Muscle layer of colon (tissue), 2 donors: Measurements from ENCODE around the gene GRID1.
A peak's percentile ranks its signal among the peaks of the same experiment; 100 is the strongest.

ENCODE experiments used
- H3K27ac ChIP-seq: one replicate; pipeline ENCODE4 v1.7.0; 2013; ENCODE audit warnings: low read depth, mild to moderate bottlenecking, low read length, moderate library complexity
- H3K27me3 ChIP-seq, 2 donors: one replicate each; pipeline ENCODE4 v1.7.0; 2013; ENCODE audit warnings: low read length in 2 of 2, mild to moderate bottlenecking in 2 of 2; ENCODE audit not compliant: insufficient read depth in 2 of 2, control insufficient read depth in 1 of 2
- H3K36me3 ChIP-seq: one replicate; pipeline ENCODE4 v1.7.0; 2013; ENCODE audit warnings: mild to moderate bottlenecking, low read length; ENCODE audit not compliant: insufficient read depth
- H3K4me1 ChIP-seq: one replicate; pipeline ENCODE4 v1.7.0; 2013; ENCODE audit warnings: mild to moderate bottlenecking, low read length; ENCODE audit not compliant: insufficient read depth
- H3K4me3 ChIP-seq, 2 donors: one replicate each; pipeline ENCODE4 v1.7.0; 2013; ENCODE audit warnings: low read length in 2 of 2, low read depth in 1 of 2, mild to moderate bottlenecking in 1 of 2, moderate library complexity in 1 of 2
- H3K9ac ChIP-seq: one replicate; pipeline ENCODE4 v1.7.0; 2013; ENCODE audit warnings: low read length
- H3K9me3 ChIP-seq: one replicate; pipeline ENCODE4 v1.7.0; 2013; ENCODE audit warnings: mild to moderate bottlenecking, low read length
- donor health status: abdominal sarcoma.
- donor health status: Adenocarcinoma of cecum.

Gene GRID1

DNA sequence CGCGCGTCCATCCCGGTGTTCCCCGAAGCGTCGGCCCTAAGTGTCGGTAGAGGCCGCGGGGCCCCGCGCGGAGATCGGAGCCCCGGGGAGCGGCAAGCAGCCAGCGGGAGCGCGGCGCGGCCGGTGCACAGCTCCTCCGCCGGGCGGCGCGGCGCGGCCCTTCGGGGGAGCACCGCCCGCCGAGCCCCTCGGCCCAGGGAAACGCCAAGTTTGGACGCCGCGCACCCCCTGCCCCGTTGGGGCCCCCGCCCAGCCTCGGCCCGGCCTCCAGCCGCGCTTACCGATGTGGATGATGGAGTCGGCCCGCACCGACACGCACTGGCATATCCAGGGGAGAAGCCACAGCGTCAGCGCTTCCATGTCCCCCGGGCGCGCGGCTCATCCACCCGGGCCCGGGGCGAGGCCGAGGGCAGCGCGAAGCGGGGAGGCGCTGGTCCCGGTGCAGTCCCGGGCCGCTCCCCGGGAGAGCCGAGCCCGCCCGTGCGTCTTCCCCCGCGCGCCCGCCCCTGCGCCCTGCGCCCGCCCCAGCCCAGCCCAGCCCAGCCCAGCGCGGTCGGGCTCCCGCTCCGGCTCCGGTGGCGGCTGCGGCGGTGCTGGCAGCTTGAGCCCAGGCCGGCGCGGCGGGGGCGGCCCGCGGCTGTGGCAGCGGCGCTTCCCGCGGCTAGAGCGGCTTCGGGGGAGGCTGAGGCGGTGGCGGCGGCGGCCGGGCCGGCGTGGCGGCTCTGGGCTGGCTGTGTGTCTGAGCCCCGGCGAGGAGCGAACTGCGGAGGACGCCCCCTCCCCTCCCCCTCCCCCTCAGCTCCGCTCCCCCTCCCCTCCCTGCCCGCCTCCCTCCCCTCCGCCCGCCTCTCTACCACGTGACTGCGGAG lies at the start of gene GRID1:
Gene GRID1, minus strand, starts transcription at position 763 of the 869 bp plus-strand sequence.
- H3K9ac ChIP-seq, result no peak within 1 kb of the TSS
- peak within 1 kb of the TSS; percentile 35 to 61 for H3K4me3 ChIP-seq
- peaks cover 16% of the 10 kb centered on the region for H3K4me1 ChIP-seq
- peaks cover 25 to 67% of the 10 kb centered on the region in 2 donors for H3K27me3 ChIP-seq
- H3K36me3 ChIP-seq, result no peaks in the 10 kb centered on the region
- no peaks in the 10 kb centered on the region for H3K9me3 ChIP-seq
- no peak within 1 kb of the TSS for H3K27ac ChIP-seq

DNA sequence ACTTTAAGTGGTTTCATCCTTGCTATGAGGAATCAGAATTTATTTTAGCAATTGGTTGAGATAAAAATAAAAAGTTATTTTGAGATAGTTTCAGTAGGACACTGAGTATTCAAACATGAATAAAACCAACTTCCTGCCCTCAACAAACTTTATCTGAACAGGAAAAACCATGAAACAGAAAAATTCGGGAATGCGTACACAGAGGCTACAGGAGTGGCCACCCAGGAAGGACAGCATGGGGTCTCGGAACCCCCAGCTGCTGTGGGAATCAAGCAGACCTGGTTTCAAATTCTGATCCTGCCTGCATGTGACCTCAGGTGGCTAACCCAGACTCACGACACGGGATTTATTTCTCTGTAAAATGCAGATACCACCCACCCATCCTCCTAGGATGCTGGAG lies 49.0 kb upstream of the GRID1 start:
- Histone ChIP-seq H3K36me3 (no peaks in the 10 kb centered on the region), H3K9me3 (no peaks in the 10 kb centered on the region), H3K27me3 (no peaks in the 10 kb centered on the region), H3K9ac (no peak overlapping the region), H3K4me3 (no peak overlapping the region), H3K27ac (no peak overlapping the region), H3K4me1 (peaks cover 29% of the 10 kb centered on the region)

DNA sequence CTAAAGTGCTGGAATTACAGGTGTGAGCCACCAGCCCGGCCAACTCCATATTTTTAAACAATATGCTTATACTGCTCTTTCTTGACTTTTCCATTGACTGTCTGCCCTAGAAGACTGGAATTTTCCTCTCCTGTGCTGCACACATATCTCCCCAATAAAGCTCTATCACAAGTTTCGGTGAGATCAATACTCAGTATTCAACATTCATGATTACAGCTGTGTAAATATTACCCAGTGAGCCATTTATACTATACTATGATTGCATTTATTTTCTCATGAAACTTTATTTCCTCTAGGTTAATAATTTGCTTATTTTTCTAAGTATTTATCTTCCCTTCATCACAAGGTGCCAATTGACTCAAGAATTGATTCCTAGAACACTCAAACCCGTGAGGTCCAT lies 48.5 kb upstream of the GRID1 start:
- peaks cover 29% of the 10 kb centered on the region for H3K4me1 ChIP-seq
- H3K9ac ChIP-seq, result no peak overlapping the region
- no peaks in the 10 kb centered on the region for H3K27me3 ChIP-seq
- H3K27ac ChIP-seq, result no peak overlapping the region
- no peak overlapping the region for H3K4me3 ChIP-seq
- no peaks in the 10 kb centered on the region for H3K9me3 ChIP-seq
- no peaks in the 10 kb centered on the region for H3K36me3 ChIP-seq

DNA sequence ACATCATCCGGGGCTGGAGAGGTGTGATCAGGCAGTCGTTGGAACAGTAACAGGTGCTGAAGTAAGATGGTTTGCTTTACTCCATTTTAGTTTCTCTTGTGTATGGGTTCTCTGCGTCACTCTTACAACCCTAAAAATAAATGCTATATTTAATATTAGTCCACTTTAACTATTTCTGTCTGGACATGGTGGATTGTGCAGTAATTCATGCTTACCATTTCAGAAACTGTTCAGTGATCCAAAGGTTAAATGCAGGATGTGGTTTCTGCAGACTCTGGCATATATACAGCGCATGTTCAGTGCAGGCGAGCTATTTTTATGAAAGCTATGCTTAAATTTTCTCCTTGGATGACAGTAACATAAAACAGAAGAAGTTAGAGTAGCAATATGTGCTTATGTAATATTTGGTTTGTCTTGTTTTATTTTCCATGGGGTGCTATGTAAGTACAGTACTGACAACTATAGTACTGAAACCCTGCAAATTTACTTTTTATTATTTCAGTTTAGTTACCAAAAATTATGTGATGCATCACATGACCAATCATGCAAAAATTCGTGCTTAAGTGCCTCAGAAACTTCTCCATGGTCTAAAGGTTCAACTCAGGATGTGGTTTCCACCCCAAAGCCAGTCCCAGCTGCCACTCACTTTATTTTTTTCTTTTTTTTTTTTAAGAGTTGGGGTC lies 46.6 kb upstream of the GRID1 start:
- no peak overlapping the region for H3K9ac ChIP-seq
- peak overlapping the region; percentile 39 for H3K27ac ChIP-seq
- no peaks in the 10 kb centered on the region for H3K36me3 ChIP-seq
- no peaks in the 10 kb centered on the region for H3K9me3 ChIP-seq
- no peaks in the 10 kb centered on the region for H3K27me3 ChIP-seq
- peaks cover 29% of the 10 kb centered on the region for H3K4me1 ChIP-seq
- no peak overlapping the region for H3K4me3 ChIP-seq

DNA sequence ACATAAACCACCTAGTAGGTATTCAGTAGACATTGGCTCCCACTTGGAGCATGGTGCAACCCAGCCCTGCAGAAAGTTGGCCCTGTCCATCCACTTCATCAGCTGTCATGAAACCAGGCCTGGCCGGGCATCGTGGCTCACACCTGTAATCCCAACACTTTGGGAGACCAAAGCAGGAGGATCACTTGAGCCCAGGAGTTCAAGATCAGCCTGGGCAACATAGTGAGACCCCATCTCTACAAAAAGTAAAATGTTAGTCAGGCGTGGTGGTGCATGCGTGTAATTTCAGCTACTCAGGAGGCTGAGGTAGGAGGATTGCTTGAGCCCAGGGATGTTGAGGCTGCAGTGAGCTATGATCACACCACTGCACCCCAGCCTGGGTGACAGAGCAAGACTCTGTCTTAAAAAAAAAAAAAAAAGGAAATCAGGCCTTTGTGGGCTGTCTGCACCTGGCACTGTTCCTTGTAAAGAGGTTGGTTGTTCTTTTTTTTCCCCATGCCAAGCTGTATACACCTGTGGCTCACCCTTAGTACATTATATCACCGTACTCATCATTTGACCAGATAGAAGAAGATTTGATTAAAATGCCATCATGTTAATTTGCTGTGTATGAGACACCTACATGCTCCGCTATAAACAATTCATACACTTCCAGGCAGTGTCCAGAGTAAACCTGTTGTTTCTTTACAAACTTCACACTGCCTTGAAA lies 45.4 kb upstream of the GRID1 start:
- no peak overlapping the region for H3K9ac ChIP-seq
- H3K36me3 ChIP-seq, result no peaks in the 10 kb centered on the region
- H3K27ac ChIP-seq, result no peak overlapping the region
- H3K9me3 ChIP-seq, result no peaks in the 10 kb centered on the region
- H3K27me3 ChIP-seq, result no peaks in the 10 kb centered on the region
- H3K4me1 ChIP-seq, result peaks cover 29% of the 10 kb centered on the region
- H3K4me3 ChIP-seq, result no peak overlapping the region

DNA sequence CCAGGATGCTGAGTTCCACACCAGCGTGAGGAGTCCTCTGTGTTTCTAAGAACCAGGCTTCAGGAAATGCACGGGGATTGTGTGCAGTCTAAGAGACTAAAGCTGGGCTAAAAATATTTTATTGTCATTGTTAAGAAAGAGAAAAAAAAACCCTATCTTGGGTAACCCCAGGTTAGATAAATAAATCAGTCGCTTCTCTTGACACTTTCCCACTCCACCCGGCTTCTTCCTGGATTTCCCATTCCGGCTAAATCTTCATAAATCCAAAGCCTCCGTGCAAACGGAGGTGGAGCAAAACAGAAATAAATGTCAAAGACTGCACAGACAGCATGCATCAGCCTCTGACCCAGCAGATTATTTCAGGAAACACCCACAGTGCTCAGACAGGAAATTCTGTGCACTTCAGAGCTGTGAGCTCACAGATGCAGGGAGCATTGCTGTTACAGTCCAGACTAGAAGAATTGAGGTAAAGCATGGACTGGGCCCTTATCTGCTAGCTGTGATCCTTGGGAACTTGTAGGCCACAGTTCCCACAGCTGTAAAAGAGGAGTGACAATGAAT lies 44.8 kb upstream of the GRID1 start:
- Histone ChIP-seq H3K4me1 (peaks cover 29% of the 10 kb centered on the region), H3K27me3 (no peaks in the 10 kb centered on the region), H3K4me3 (no peak overlapping the region)

DNA sequence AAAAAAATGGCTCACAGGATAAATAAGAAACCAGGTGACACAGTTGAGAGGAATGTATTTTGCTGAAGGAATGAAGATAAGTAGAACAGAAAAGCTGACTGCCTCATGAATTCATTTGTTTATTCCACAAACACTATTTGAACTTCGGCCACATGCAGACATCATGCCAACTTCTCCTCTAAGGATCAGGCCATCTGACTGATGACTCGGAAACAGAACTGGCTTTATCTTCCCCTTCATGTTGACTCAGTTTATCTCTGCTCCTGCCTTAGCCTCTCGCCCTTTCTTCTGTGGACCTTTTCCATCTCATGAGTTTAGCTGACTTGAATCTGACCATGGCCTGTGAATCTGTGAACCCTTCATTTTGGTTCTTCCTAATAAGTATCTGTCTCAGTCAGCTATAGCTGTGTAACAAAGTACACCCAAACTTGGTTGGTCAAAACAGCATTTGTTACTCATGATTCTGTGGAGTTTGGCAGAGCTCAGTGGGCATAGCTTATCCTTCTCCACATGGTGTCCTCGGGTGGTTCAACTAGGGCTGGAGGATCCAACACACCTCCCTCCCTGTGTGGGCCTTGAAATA lies 44.0 kb upstream of the GRID1 start:
- H3K27me3 ChIP-seq, result no peaks in the 10 kb centered on the region
- no peaks in the 10 kb centered on the region for H3K36me3 ChIP-seq
- no peaks in the 10 kb centered on the region for H3K9me3 ChIP-seq
- H3K9ac ChIP-seq, result no peak overlapping the region
- peak overlapping the region in 1 of 2 donors; percentile 8 for H3K4me3 ChIP-seq
- H3K27ac ChIP-seq, result peak overlapping the region; percentile 63
- H3K4me1 ChIP-seq, result peaks cover 29% of the 10 kb centered on the region

More for the DNA sequence above, 44.8 kb upstream of the GRID1 start:
- no peaks in the 10 kb centered on the region for H3K36me3 ChIP-seq
- no peaks in the 10 kb centered on the region for H3K9me3 ChIP-seq
- peak overlapping the region; percentile 63 for H3K27ac ChIP-seq
- H3K9ac ChIP-seq, result no peak overlapping the region

DNA sequence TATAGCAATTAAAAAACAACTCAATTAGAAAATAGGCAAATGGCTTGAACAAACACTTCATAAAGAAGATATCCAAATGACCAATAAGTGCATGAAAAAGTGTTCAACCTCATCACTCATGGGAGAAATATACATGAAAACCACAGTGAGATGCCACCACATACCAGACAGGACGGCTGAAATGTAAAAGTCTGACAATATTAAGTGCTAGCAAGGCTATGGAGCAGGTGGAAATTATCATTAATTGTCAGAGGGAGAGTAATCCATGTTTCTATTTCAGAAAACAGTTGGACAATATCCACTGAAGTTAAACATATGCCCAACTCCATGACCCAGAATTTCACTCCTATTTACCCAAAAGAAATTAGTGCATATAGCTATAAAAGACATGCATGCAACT lies 42.6 kb upstream of the GRID1 start:
- no peaks in the 10 kb centered on the region for H3K36me3 ChIP-seq

DNA sequence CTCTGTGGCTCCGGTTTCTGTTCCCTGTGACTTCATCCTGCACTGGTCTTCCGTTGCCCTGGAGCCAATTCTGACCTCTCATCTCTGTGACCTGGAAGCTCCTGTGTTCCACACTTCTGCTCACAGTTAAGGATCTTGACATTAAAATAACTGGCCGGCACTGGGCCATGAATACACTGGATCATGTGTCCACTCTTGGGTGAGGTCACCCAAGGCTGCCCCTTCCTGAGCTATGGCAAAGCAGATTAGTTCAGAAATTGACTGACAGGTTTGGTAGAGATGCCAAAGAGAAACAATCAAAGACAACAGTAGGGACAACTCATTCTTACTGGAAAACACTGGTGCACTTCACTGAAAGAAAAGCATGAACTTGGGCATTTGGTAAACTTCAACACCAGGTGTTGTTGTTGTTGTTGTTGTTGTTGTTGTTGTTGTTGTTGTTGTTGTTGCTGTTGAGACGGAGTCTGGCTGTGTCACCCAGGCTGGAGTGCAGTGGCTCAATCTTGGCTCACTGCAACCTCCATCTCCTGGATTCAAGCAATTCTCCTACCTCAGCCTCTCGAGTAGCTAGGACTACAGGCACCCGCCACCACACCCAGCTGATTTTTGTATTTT lies 36.7 kb upstream of the GRID1 start:
- Histone ChIP-seq H3K4me3 (no peak overlapping the region), H3K27ac (no peak overlapping the region), H3K27me3 (no peaks in the 10 kb centered on the region), H3K4me1 (peaks cover 17% of the 10 kb centered on the region), H3K9me3 (no peaks in the 10 kb centered on the region), H3K36me3 (no peaks in the 10 kb centered on the region), H3K9ac (no peak overlapping the region)

More for the DNA sequence above, 42.6 kb upstream of the GRID1 start:
- peaks cover 29% of the 10 kb centered on the region for H3K4me1 ChIP-seq
- no peak overlapping the region for H3K9ac ChIP-seq
- no peaks in the 10 kb centered on the region for H3K9me3 ChIP-seq
- H3K4me3 ChIP-seq, result no peak overlapping the region
- H3K27me3 ChIP-seq, result no peaks in the 10 kb centered on the region
- no peak overlapping the region for H3K27ac ChIP-seq

DNA sequence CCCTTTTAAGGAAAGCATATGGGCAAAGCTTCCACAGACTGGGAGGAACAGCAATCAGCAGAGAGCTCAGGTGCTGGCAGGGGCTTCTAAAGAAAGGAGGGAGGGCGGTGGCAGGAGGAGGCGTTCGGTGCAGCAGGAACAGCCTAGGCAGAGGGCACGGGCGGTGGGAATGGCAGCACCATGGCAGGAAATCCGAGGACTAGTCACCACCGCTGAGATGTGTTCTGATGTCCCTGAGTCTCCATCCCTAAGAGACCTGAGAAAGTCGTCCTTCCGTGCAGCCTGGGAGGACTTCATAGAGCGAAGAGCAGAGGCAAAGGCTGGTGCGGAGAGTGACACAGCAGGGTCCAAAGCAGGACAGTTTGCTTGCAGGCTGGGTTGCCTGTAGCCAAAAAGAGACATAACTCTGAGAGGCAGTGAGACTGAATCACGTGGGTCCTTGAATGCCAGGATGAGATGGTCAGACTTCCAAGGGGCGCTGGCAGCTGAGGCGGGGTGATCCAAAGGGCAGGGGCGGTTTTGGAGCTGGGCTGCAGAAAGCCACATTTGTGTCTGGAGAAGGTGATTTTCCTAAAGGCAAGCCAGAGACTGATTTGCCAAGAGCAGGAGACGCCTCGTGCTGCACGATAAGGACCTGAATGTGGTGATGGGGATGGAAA lies 35.8 kb upstream of the GRID1 start:
- Histone ChIP-seq H3K27ac (no peak overlapping the region), H3K9ac (no peak overlapping the region), H3K4me3 (no peak overlapping the region), H3K36me3 (no peaks in the 10 kb centered on the region), H3K9me3 (no peaks in the 10 kb centered on the region), H3K27me3 (no peaks in the 10 kb centered on the region), H3K4me1 (peaks cover 17% of the 10 kb centered on the region)
